Glutamatergic neuron (in vitro differentiated cells): ENCODE measurements around the gene PRELP. TPM values are rescaled to one million over a fixed set of nuclear protein-coding genes. Genes with fewer than 3 reads are reported as not detected.

Experiments
- DNase-seq: peaks from one replicate; pipeline ENCODE4 v3.0.0; 2022
- H3K27ac Mint-ChIP-seq: one replicate; pipeline ENCODE4 v1.8.0; 2020; ENCODE audit warnings: mild to moderate bottlenecking, mixed read lengths, inconsistent platforms; ENCODE audit not compliant: unreplicated experiment
- H3K27me3 Mint-ChIP-seq: one replicate; pipeline ENCODE4 v1.8.0; 2020; ENCODE audit warnings: mild to moderate bottlenecking, moderate library complexity, mixed read lengths, inconsistent platforms; ENCODE audit not compliant: unreplicated experiment
- H3K36me3 Mint-ChIP-seq: one replicate; pipeline ENCODE4 v1.8.0; 2020; ENCODE audit warnings: mild to moderate bottlenecking, mixed read lengths, inconsistent platforms; ENCODE audit not compliant: unreplicated experiment
- H3K4me1 Mint-ChIP-seq: one replicate; pipeline ENCODE4 v1.8.0; 2020; ENCODE audit warnings: mild to moderate bottlenecking, low read depth, mixed read lengths, inconsistent platforms; ENCODE audit not compliant: unreplicated experiment
- H3K4me3 Mint-ChIP-seq: one replicate; pipeline ENCODE4 v1.8.0; 2020; ENCODE audit warnings: mild to moderate bottlenecking, mixed read lengths, inconsistent platforms; ENCODE audit not compliant: unreplicated experiment
- H3K9me3 Mint-ChIP-seq: one replicate; pipeline ENCODE4 v1.8.0; 2020; ENCODE audit warnings: mild to moderate bottlenecking, moderate library complexity, mixed read lengths, inconsistent platforms; ENCODE audit not compliant: unreplicated experiment
- CTCF ChIP-seq: fragments of 200-600 bp; sonication (generic); IDR thresholded peaks from one replicate; pipeline ENCODE4 v1.5.0; 2021; ENCODE audit not compliant: partially characterized antibody, unreplicated experiment
- total RNA-seq: library from RNA; stranded (reverse); fragmentation: NEBNext Ultra II Directional; extraction: Animal tissue kit (Norgen Biotek cat#: 25700); gene quantifications from one replicate; pipeline ENCODE4 v1.2.1, GENCODE V29; 2021; ENCODE audit not compliant: unreplicated experiment

The PRELP gene
- total RNA-seq, 1 donor from 2014 or later: not detected

- no peak overlapping the region for H3K27ac Mint-ChIP-seq
- H3K27me3 Mint-ChIP-seq: peaks cover 8% of the 10 kb centered on the region
- H3K4me1 Mint-ChIP-seq: peaks cover 26% of the 10 kb centered on the region
- H3K4me3 Mint-ChIP-seq: no peak overlapping the region
- peaks cover 4% of the 10 kb centered on the region for H3K9me3 Mint-ChIP-seq
- TF ChIP-seq CTCF: no peak
- H3K36me3 Mint-ChIP-seq: no peaks in the 10 kb centered on the region
- no peak for DNase-seq
Measured at GRCh38 chr1:203507759-203508158, 32.2 kb downstream of the PRELP start.

- TF ChIP-seq CTCF: no peak
- DNase-seq: no peak
- Mint-ChIP-seq H3K4me3 (no peak overlapping the region), H3K4me1 (peaks cover 31% of the 10 kb centered on the region), H3K36me3 (no peaks in the 10 kb centered on the region), H3K27ac (peak overlapping the region; percentile 55), H3K27me3 (peaks cover 9% of the 10 kb centered on the region), H3K9me3 (peaks cover 4% of the 10 kb centered on the region)
Measured at GRCh38 chr1:203508463-203509073, 33.0 kb downstream of the PRELP start.

GRCh38 chr1:203509135-203509534 lies 33.5 kb downstream of the PRELP start:
- Mint-ChIP-seq H3K4me1 (peaks cover 31% of the 10 kb centered on the region), H3K27me3 (peaks cover 8% of the 10 kb centered on the region), H3K36me3 (no peaks in the 10 kb centered on the region), H3K27ac (peak overlapping the region; percentile 55), H3K4me3 (no peak overlapping the region), H3K9me3 (peaks cover 4% of the 10 kb centered on the region)
- no peak for DNase-seq
- no peak for TF ChIP-seq CTCF

GRCh38 chr1:203511513-203511912 lies 35.9 kb downstream of the PRELP start:
- peaks cover 7% of the 10 kb centered on the region for H3K9me3 Mint-ChIP-seq
- TF ChIP-seq CTCF: no peak
- H3K27me3 Mint-ChIP-seq: peaks cover 12% of the 10 kb centered on the region
- H3K36me3 Mint-ChIP-seq: no peaks in the 10 kb centered on the region
- H3K27ac Mint-ChIP-seq: no peak overlapping the region
- DNase-seq: no peak
- H3K4me3 Mint-ChIP-seq: no peak overlapping the region
- H3K4me1 Mint-ChIP-seq: peaks cover 32% of the 10 kb centered on the region

GRCh38 chr1:203511930-203512329 lies 36.3 kb downstream of the PRELP start:
- H3K36me3 Mint-ChIP-seq: no peaks in the 10 kb centered on the region
- H3K9me3 Mint-ChIP-seq: peaks cover 7% of the 10 kb centered on the region
- peaks cover 12% of the 10 kb centered on the region for H3K27me3 Mint-ChIP-seq
- H3K4me1 Mint-ChIP-seq: peaks cover 32% of the 10 kb centered on the region
- no peak for TF ChIP-seq CTCF
- no peak overlapping the region for H3K4me3 Mint-ChIP-seq
- H3K27ac Mint-ChIP-seq: no peak overlapping the region
- DNase-seq: no peak
